ENCODE measurements around the gene RSRC2.

- TF ChIP-seq EZH2 (IDR thresholded peaks at IDR 0.05; ENCODE audit: insufficient read depth, poor library complexity, severe bottlenecking) (no peak), EZH2phosphoT487 (IDR thresholded peaks at IDR 0.05; ENCODE audit: insufficient read depth, low read depth) (no peak)
Measured at GRCh38 chr12:122528992-122529391, 2.3 kb upstream of the RSRC2 start.

All from GM23248 (cell line).